A673 (cell line): Measurements from ENCODE around the gene SLC35F2. TPM values are rescaled to one million over a fixed set of nuclear protein-coding genes. Genes with fewer than 3 reads are reported as not detected.

ENCODE experiments used
- BruUV-seq: library from RNA; stranded (reverse); fragments of 400-500 nt; replicated peaks from 2 replicates; lab custom pipeline; 2021; lab: Mats Ljungman, UMichigan
- CTCF ChIA-PET: fragments of 300-600 bp; sonication (Branson Sonifier 250); formaldehyde crosslinking; loops from one replicate; lab custom pipeline; 2022; ENCODE audit warnings: antibody characterized with exemption; lab: Charles Lee
- POLR2A ChIA-PET: fragments of 300-600 bp; sonication (Branson Sonifier 250); formaldehyde crosslinking; loops from one replicate; lab custom pipeline; 2022; ENCODE audit warnings: antibody characterized with exemption; ENCODE audit not compliant: low non-redundant PET; lab: Charles Lee
- DNase-seq: peaks from one replicate; pipeline ENCODE4 v3.0.0-alpha.2; 2015; ENCODE audit warnings: low spot score
- H3K27ac ChIP-seq: fragments of 200-600 bp; sonication (generic); 2 replicates; pipeline ENCODE4 v1.5.1; 2016; ENCODE audit warnings: mixed run types, low read depth, mild to moderate bottlenecking, mixed read lengths, antibody characterized with exemption, low read length; ENCODE audit not compliant: poor library complexity, severe bottlenecking
- H3K27me3 ChIP-seq: fragments of 200-600 bp; sonication (generic); replicated peaks from 2 replicates; pipeline ENCODE4 v1.6.1; 2017; ENCODE audit warnings: mixed run types, low read depth, mild to moderate bottlenecking, mixed read lengths, antibody characterized with exemption, low read length; ENCODE audit not compliant: insufficient read depth, poor library complexity
- H3K36me3 ChIP-seq: fragments of 200-600 bp; sonication (generic); 2 replicates; pipeline ENCODE4 v1.6.1; 2016; ENCODE audit warnings: mixed run types, mild to moderate bottlenecking, mixed read lengths, antibody characterized with exemption, low read length; ENCODE audit not compliant: insufficient read depth, poor library complexity, severe bottlenecking
- H3K4me1 ChIP-seq: fragments of 200-600 bp; sonication (generic); 2 replicates; pipeline ENCODE4 v1.6.1; 2017; ENCODE audit warnings: mixed run types, mild to moderate bottlenecking, mixed read lengths, antibody characterized with exemption, low read length; ENCODE audit not compliant: insufficient read depth, poor library complexity, severe bottlenecking
- H3K4me3 ChIP-seq: fragments of 200-600 bp; sonication (generic); 2 replicates; pipeline ENCODE4 v1.5.1; 2016; ENCODE audit warnings: low read depth, mixed run types, mild to moderate bottlenecking, mixed read lengths, low read length; ENCODE audit not compliant: poor library complexity, severe bottlenecking
- H3K9me3 ChIP-seq: fragments of 200-600 bp; sonication (generic); 2 replicates; pipeline ENCODE4 v1.6.1; 2016; ENCODE audit warnings: mixed run types, low read depth, mild to moderate bottlenecking, mixed read lengths, antibody characterized with exemption, low read length; ENCODE audit not compliant: poor library complexity, severe bottlenecking
- CTCF ChIP-seq: fragments of 300-800, 200-600 bp; sonication (generic); conservative IDR thresholded peaks from 2 replicates; pipeline ENCODE4 v1.5.1; 2017; ENCODE audit warnings: low read depth, mild to moderate bottlenecking, antibody characterized with exemption, low read length, moderate library complexity, mixed read lengths
- EZH2 ChIP-seq: fragments of 200-600 bp; sonication (generic); IDR thresholded peaks from 2 replicates; pipeline ENCODE4 v1.6.1; 2017; ENCODE audit warnings: borderline replicate concordance, low read depth, mild to moderate bottlenecking, mixed read lengths, antibody characterized with exemption, low read length; ENCODE audit not compliant: poor library complexity, severe bottlenecking
- intact Hi-C: fragments of 100-400 bp; cut with micrococcal nuclease; formaldehyde crosslinking; loops from one replicate; pipeline ENCODE4 v1.10.0; 2022; ENCODE audit not compliant: unreplicated experiment
- total RNA-seq: library from RNA; stranded (reverse); gene quantifications from 2 replicates; pipeline ENCODE4 v1.2.3, GENCODE V29; 2021

Gene SLC35F2
- total RNA-seq, 1 experiment from 2014 or later, result 95.4 TPM

DNA sequence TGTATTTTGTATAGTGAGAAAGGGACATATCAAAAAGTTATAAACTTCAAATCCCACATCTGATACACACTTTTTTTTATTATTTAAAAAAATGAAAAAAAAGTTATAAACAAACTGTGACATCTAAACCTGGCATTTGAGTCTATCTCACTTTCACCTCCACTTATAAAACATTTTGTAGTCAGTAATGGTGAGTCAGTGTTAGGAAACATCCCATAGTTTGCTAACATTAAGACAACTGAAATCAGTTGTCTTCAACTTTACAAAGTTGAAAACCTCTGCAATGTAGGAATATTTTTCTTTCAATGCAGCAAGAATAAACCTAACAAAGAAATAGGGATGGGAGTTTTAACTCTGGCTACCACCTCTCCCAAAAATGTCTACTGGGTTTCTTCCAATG is 47.7 kb downstream of the SLC35F2 start:
- CTCF ChIA-PET, result no interaction called here
- DNase-seq, result no peak
- TF ChIP-seq EZH2 (no peak), CTCF (no peak)
- POLR2A ChIA-PET, result no interaction called here
- Histone ChIP-seq H3K27ac (no peak overlapping the region), H3K36me3 (peaks cover 16% of the 10 kb centered on the region), H3K4me1 (peaks cover 5% of the 10 kb centered on the region), H3K9me3 (no peaks in the 10 kb centered on the region), H3K4me3 (no peak overlapping the region), H3K27me3 (no peaks in the 10 kb centered on the region)
- BruUV-seq, result no TSS peak
- intact Hi-C loops, result no loop called here

DNA sequence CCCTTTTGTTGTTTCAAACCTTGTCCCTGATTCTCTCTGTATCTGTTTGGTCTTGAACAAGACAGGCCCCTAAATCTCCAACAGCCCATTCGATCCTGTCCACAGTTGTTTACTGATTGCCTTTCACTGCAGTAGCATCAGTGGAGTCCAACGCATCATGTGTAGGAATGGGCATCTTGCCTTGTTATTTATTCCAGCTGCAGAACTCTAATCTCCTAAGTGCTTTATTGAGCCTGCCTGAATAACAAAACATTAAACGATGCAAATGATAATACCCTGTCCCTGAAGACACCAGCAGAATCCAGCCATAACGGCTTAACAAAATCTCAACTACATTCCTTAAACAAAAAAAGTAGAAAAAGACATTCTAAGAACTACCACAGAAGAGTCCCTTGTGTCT is 50.1 kb downstream of the SLC35F2 start:
- Histone ChIP-seq H3K4me3 (no peak overlapping the region), H3K4me1 (peaks cover 5% of the 10 kb centered on the region), H3K9me3 (no peaks in the 10 kb centered on the region), H3K36me3 (peaks cover 38% of the 10 kb centered on the region), H3K27ac (peak overlapping the region; percentile 56), H3K27me3 (no peaks in the 10 kb centered on the region)
- ChIA-PET CTCF (no interaction called here), POLR2A (no interaction called here)
- peak; percentile 62 for DNase-seq
- BruUV-seq, result no TSS peak
- no peak for TF ChIP-seq CTCF
- TF ChIP-seq EZH2, result no peak
- intact Hi-C loops, result no loop called here

GRCh38 chr11:107804971-107805370 is 53.6 kb downstream of the SLC35F2 start:
- H3K4me1 ChIP-seq, result peaks cover 5% of the 10 kb centered on the region
- TF ChIP-seq CTCF, result no peak
- no peak for TF ChIP-seq EZH2
- intact Hi-C loops, result no loop called here

More at GRCh38 chr11:107804971-107805370, 53.6 kb downstream of the SLC35F2 start:
- Histone ChIP-seq H3K9me3 (no peaks in the 10 kb centered on the region), H3K36me3 (peaks cover 53% of the 10 kb centered on the region), H3K27ac (no peak overlapping the region), H3K4me3 (no peak overlapping the region), H3K27me3 (no peaks in the 10 kb centered on the region)
- no peak for DNase-seq
- ChIA-PET CTCF (no interaction called here), POLR2A (no interaction called here)
- no TSS peak for BruUV-seq
